Osteocyte (in vitro differentiated cells): Measurements from ENCODE around the gene ACP4. TPM values are rescaled to one million over a fixed set of nuclear protein-coding genes. Genes with fewer than 3 reads are reported as not detected.

Experiments used
- DNase-seq: peaks from one replicate; pipeline ENCODE4 v3.0.0; 2021; ENCODE audit warnings: mixed read lengths; ENCODE audit not compliant: unreplicated experiment; ENCODE audit errors: extremely low spot score
- H3K27ac Mint-ChIP-seq: one replicate; pipeline ENCODE4 v1.8.0; 2021; ENCODE audit warnings: mild to moderate bottlenecking, mixed read lengths; ENCODE audit not compliant: unreplicated experiment
- H3K27me3 Mint-ChIP-seq: one replicate; pipeline ENCODE4 v1.8.0; 2021; ENCODE audit warnings: mixed read lengths; ENCODE audit not compliant: unreplicated experiment
- H3K36me3 Mint-ChIP-seq: one replicate; pipeline ENCODE4 v1.8.0; 2021; ENCODE audit warnings: mixed read lengths; ENCODE audit not compliant: unreplicated experiment
- H3K4me1 Mint-ChIP-seq: one replicate; pipeline ENCODE4 v1.8.0; 2021; ENCODE audit warnings: mixed read lengths; ENCODE audit not compliant: unreplicated experiment
- H3K4me3 Mint-ChIP-seq: one replicate; pipeline ENCODE4 v1.8.0; 2021; ENCODE audit warnings: mild to moderate bottlenecking, moderate library complexity, mixed read lengths; ENCODE audit not compliant: unreplicated experiment
- H3K9me3 Mint-ChIP-seq: one replicate; pipeline ENCODE4 v1.8.0; 2021; ENCODE audit warnings: mixed read lengths; ENCODE audit not compliant: unreplicated experiment
- CTCF ChIP-seq: fragments of 200-600 bp; sonication (generic); IDR thresholded peaks from 2 replicates; pipeline ENCODE4 v1.5.0; 2021; ENCODE audit warnings: antibody characterized with exemption, mild to moderate bottlenecking, moderate library complexity
- total RNA-seq: library from RNA; stranded (reverse); gene quantifications from 2 replicates; pipeline ENCODE4 v1.2.1, GENCODE V29; 2021

Gene ACP4
- total RNA-seq, 1 donor from 2014 or later = not detected

- Mint-ChIP-seq H3K4me3 (peak overlapping the region; percentile 70), H3K4me1 (peaks cover 9% of the 10 kb centered on the region), H3K36me3 (no peaks in the 10 kb centered on the region), H3K27me3 (no peaks in the 10 kb centered on the region), H3K9me3 (no peaks in the 10 kb centered on the region), H3K27ac (no peak overlapping the region)
- TF ChIP-seq CTCF = no peak
- DNase-seq = no peak
Measured at GRCh38 chr19:50835103-50835784, 45.0 kb downstream of the ACP4 start.

- peak; percentile 90 for DNase-seq
- Mint-ChIP-seq H3K36me3 (no peaks in the 10 kb centered on the region), H3K9me3 (no peaks in the 10 kb centered on the region), H3K4me1 (peaks cover 9% of the 10 kb centered on the region), H3K27ac (peak overlapping the region; percentile 13), H3K4me3 (peak overlapping the region; percentile 76), H3K27me3 (no peaks in the 10 kb centered on the region)
- TF ChIP-seq CTCF = no peak
Measured at GRCh38 chr19:50835785-50836542, 45.7 kb downstream of the ACP4 start.

GRCh38 chr19:50836543-50837195 is 46.5 kb downstream of the ACP4 start:
- Mint-ChIP-seq H3K9me3 (no peaks in the 10 kb centered on the region), H3K4me1 (peaks cover 9% of the 10 kb centered on the region), H3K4me3 (peak overlapping the region; percentile 76), H3K36me3 (no peaks in the 10 kb centered on the region), H3K27me3 (no peaks in the 10 kb centered on the region), H3K27ac (no peak overlapping the region)
- no peak for DNase-seq
- no peak for TF ChIP-seq CTCF

GRCh38 chr19:50837300-50837699 is 47.1 kb downstream of the ACP4 start:
- no peaks in the 10 kb centered on the region for H3K9me3 Mint-ChIP-seq
- no peaks in the 10 kb centered on the region for H3K36me3 Mint-ChIP-seq
- no peak overlapping the region for H3K4me3 Mint-ChIP-seq
- H3K27me3 Mint-ChIP-seq = no peaks in the 10 kb centered on the region
- TF ChIP-seq CTCF = no peak
- peaks cover 9% of the 10 kb centered on the region for H3K4me1 Mint-ChIP-seq
- H3K27ac Mint-ChIP-seq = no peak overlapping the region
- DNase-seq = no peak

GRCh38 chr19:50838239-50838638 is 48.0 kb downstream of the ACP4 start:
- Mint-ChIP-seq H3K4me3 (no peak overlapping the region), H3K4me1 (peaks cover 9% of the 10 kb centered on the region), H3K9me3 (peaks cover under 1% of the 10 kb centered on the region), H3K36me3 (no peaks in the 10 kb centered on the region), H3K27me3 (no peaks in the 10 kb centered on the region), H3K27ac (no peak overlapping the region)
- DNase-seq = no peak
- TF ChIP-seq CTCF = no peak
